ENCODE measurements around the gene ACSF3.

Gene ACSF3

GRCh38 chr16:89093602-89094251, at the start of gene ACSF3:
Gene ACSF3 (plus strand): TSS chr16:89093852. CDS start chr16:89100682, 6,830 bp downstream.
- DNase-seq, result peak; percentile 78

- DNase-seq, result no peak
Measured at GRCh38 chr16:89044418-89045180, 49.1 kb upstream of the ACSF3 start.

DNA sequence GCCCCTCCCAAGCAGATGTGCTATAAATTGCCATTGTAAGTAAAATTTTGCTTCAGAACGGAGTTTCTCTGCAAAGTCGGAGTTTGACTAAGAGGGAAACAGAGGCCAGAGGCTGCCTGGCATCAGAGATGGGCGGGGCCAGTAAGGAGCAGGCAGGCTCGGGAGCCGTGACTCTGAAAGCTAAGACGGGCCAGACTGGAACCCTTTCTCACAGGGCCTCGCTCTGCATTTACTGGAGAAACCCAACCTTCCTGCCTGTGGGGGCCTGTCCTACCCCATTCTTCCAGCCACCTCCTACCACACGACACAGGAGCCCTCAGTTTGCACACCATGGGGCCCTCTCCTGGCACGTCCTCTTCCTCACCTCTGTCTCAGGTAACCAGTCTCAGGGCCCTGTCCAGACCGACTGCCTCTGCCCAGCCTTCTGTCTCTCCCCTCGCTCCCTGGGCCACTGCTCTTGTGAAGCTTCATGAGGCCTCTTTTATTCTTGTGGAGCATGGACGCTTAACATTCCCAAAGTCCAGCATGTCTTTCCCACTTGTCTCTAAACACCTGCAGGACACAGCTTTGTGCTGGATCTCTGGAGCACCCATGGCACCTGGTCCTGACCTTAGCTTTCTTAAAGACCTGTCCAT, 48.4 kb upstream of the ACSF3 start:
- no peak for DNase-seq

- DNase-seq, result no peak
Measured at GRCh38 chr16:89045881-89046280, 47.8 kb upstream of the ACSF3 start.

DNA sequence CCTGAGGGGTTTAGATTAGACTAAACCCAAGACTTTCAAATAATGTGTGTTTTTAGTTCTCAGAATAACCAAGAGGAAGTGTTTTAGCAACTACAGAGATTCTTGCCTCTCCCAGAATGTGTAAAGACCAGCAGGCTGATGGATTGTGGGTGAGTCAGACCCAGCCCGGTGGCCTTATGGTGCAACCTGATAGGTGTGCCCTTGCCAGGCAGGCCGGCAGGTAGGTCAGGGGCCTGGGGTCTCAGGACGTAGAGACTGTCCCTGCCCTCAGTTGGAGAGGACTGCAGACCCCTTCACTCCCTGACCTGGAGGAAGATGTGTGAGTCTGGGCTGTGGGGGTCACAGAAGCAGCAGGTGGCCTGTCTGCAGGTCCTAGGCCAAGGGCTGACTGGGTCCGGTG, 47.2 kb upstream of the ACSF3 start:
- no peak for DNase-seq

DNA sequence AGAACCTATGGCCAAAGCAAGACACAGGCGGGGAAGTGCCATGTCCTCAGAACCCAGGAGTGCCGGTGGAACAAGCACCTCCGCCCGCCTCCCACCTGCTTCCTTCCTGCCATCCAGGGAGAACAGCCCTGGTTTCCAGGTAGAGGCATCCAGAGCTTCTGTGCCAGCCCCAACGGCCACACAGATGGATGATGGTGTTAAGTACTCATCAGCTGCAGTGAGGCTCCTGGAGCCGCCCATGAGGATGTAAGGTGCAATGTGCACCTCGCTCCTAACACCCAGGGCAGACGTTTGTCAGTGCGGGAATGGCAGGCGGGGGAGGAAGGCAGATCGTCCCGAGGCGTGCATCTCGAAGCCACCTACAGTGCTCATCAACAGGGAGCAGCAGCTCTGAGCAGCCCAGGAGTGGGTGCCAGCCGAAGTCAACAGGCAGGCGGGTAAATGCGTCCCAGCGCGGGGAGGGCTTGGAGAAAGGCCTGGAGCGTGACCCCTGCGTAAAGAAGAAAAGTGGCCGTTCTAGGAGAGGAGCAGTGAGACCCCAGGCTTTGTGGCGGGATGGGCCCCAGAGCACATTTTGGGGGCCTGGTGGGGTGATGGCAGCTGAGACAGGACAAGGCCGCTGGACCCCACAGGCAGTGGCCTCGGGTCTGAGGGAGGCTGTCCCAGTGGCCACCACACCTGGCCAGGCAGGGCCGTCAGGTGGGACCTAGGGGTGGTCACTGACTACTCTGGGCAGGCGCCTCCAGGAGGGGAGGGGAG, 46.1 kb upstream of the ACSF3 start:
- DNase-seq, result no peak

DNA sequence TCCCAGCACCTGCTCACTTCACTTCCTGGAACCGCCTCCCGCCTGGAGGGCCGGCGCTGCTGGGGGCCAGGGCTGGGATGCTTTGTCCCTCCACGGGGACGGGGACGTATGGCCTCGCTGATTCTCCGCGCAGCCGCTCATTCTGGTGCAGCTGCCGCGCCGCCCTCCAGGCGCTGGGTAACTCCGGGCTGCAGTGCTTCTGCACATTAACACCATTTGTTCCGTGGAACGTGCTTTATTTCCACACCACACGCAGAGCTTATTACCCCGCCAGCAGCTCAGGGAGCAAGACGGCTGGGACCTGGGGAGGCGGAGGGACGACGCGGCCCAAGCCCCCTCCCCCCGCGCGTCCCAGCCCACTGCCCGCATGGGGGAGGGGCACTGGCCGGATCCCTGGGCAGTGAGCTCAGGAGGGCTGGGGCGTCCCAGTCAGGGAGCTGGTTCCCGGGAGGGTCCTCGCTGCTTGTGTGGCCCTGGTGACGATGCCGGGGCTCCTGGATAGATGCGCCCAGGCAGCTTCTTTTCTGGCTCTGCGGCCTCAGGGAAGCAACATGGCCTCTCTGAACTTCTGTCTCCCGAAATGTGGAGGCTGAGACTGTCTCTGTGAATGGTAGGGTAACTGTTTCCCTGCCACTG, 45.4 kb upstream of the ACSF3 start:
- DNase-seq, result no peak

- DNase-seq, result no peak
Measured at GRCh38 chr16:89048871-89049422, 44.7 kb upstream of the ACSF3 start.

- DNase-seq, result no peak
Measured at GRCh38 chr16:89049484-89050118, 44.1 kb upstream of the ACSF3 start.

- DNase-seq, result no peak
Measured at GRCh38 chr16:89050119-89050867, 43.4 kb upstream of the ACSF3 start.

DNA sequence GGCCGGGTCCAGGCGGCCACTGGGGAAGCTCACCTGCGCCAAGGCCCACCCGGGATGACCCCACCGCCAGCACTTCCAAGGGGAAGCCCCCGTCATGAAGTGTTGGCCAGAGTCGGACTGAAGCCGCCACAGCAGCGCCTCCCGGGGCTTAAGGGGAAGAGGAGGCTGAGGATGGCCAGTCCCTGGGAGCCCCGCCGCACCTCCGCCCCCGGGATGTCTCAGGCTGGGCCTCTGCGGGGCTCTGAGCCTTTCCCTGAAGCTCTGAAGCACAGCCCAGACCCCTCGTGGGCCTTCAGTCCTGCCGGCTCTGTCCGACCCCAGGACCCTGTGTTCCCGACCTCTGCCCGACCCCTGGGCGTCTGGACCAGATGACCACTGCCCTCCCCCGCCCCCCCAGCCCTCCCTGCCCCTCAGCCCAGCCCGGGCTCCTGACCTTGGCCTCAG, 42.8 kb upstream of the ACSF3 start:
- DNase-seq, result no peak

DNA sequence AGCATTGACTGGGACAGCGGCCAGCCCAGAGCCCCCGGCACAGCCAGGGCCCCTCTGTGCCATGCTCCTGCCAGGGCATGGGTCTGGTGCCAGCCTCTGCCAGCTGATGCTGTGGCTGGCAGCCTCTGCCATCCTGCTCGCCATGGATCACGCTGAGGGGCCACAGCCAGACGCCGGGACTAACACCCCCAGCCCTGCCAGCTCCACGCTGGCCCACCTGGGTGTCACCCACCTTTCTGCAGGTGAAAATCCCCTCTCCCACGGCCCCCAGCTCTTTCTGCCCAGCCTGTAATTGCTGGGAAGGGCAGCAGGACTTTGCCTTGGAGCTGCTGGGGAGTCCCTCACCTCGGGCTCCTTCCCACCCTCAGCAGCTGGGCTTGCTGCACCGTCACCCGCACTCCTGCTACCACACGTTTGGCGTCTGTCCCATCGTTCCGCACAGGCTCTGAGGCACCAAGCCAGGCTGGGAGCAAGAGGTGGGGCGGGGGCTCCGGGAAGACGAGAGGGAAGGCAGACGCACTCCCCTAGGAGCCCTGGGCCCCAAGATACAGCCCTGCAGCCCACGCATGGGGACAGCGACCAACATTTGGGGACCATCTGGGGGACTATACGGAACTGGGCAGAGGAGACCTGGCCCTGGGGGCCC, 42.0 kb upstream of the ACSF3 start:
- DNase-seq, result no peak

- no peak for DNase-seq
Measured at GRCh38 chr16:89052191-89052889, 41.3 kb upstream of the ACSF3 start.

GRCh38 chr16:89052890-89053724, 40.5 kb upstream of the ACSF3 start:
- DNase-seq, result peak; percentile 16

GRCh38 chr16:89053725-89054029, 40.0 kb upstream of the ACSF3 start:
- no peak for DNase-seq

GRCh38 chr16:89054261-89054661, 39.4 kb upstream of the ACSF3 start:
- DNase-seq, result no peak

- no peak for DNase-seq
Measured at GRCh38 chr16:89054714-89055113, 38.9 kb upstream of the ACSF3 start.

DNA sequence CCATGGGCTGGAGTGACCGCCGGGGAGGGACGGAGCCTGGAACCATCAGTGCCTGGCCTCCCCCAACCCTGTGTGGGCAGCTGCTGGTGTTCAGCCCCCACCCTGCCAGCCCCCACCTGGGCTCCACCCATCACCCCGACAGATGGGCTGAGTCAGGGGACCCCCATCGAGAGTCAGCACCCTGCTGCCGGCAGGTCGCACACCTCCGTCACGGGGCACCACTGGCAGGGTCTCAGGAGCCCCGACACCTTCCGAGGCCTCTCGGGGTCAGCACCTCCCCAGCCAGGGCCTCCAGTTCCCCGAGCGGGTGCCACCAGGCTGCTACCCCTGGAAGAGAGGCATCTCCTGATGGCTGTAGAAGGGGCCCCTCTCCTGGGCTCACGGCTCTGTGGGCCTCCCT, 38.3 kb upstream of the ACSF3 start:
- DNase-seq, result no peak

- DNase-seq, result no peak
Measured at GRCh38 chr16:89055894-89056555, 37.6 kb upstream of the ACSF3 start.

All from stimulated activated CD4-positive, alpha-beta T cell treated with anti-CD3 and anti-CD28 coated beads, Interleukin-15, amount 100 ng/mL, for 24 hours (primary cell).